Ovary (tissue), 9 donors: ENCODE results near the gene ASCL2. TPM values are rescaled to one million over a fixed set of nuclear protein-coding genes. Genes with fewer than 3 reads are reported as not detected.

ENCODE experiments used
- DNase-seq, 5 donors: peaks; one replicate each; pipeline ENCODE4 v3.0.0-alpha.2; 2019 to 2020
- H3K27ac ChIP-seq, 2 donors: fragments of 200-600 bp; one replicate each; pipeline versions ENCODE4 v1.5.1 to v1.8.0; 2019 to 2022
- H3K27me3 ChIP-seq: fragments of 200-600 bp; one replicate; pipeline ENCODE4 v1.8.0; 2022
- H3K36me3 ChIP-seq: fragments of 200-600 bp; sonication (generic); one replicate; pipeline ENCODE4 v1.5.1; 2019
- H3K4me1 ChIP-seq: one replicate; pipeline ENCODE4 v1.8.1; 2013; ENCODE audit warnings: mild to moderate bottlenecking, moderate library complexity; ENCODE audit not compliant: insufficient read depth
- H3K4me3 ChIP-seq: fragments of 200-600 bp; sonication (generic); one replicate; pipeline ENCODE4 v1.5.1; 2017
- H3K9me3 ChIP-seq, 2 donors: fragments of 200-600 bp in 1 of 2; sonication (generic) in 1 of 2; one replicate each; pipeline versions ENCODE4 v1.5.1 to v1.8.1; 2013 to 2019; ENCODE audit warnings: mild to moderate bottlenecking in 1 of 2, moderate library complexity in 1 of 2
- EP300 ChIP-seq: sonication (generic); formaldehyde crosslinking; IDR thresholded peaks from one replicate; pipeline ENCODE4 v1.6.1; 2017; ENCODE audit warnings: antibody characterized with exemption
- POLR2A ChIP-seq: fragments of 450-650 bp; IDR thresholded peaks from one replicate; pipeline ENCODE4 v1.6.1; 2017; ENCODE audit warnings: antibody characterized with exemption, mild to moderate bottlenecking, moderate library complexity
- WGBS, 3 donors: extraction: QIAGEN DNeasy Blood & Tissue Kit in 1 of 3; methylation state at CpG; one replicate each; pipeline versions ENCODE4 v1.1.5 to v1.1.7; 2013 to 2017; 5-methylcytosine and 5-hydroxymethylcytosine counted together
- intact Hi-C, 4 donors: fragments of 100-400 bp; cut with DNase I; formaldehyde crosslinking; loops; one replicate each; pipeline versions ENCODE4 v1.11.0 to v1.15.1; 2022 to 2023
- polyA plus RNA-seq, 2 donors: library from polyadenylated mRNA; stranded (reverse); fragments of 200-250 nt in 1 of 2; fragments of 350-450 nt in 1 of 2; fragmentation: Illumina TruSeq in 1 of 2; extraction: RNeasy Lipid Tissue Mini Kit (QIAGEN cat#74804) in 1 of 2; gene quantifications; one replicate each; pipeline ENCODE4 v1.2.3, GENCODE V29; 2013 to 2014
- total RNA-seq, 7 donors: library from RNA; depleted of rRNA in 2 of 7; stranded (reverse); fragments of >200 nt in 2 of 7; fragmentation: NEBNext Ultra II Directional in 3 of 7; extraction: Animal tissue kit (Norgen Biotek cat#: 25700) in 3 of 7; gene quantifications; one replicate each; pipeline versions ENCODE4 v1.1.0 to v1.2.4, GENCODE V29; 2016 to 2023
- TF ChIP-seq, protein P1 (sequence below), 3 donors: fragments of 450-650 bp in 2 of 3; fragments of 200-600 bp in 1 of 3; IDR thresholded peaks; one replicate each; pipeline versions ENCODE4 v1.5.1 to v1.8.0; 2016 to 2022; ENCODE audit warnings: antibody characterized with exemption in 3 of 3, mild to moderate bottlenecking in 1 of 3
- donor health status: DM: no; HTN: no; CAD: no; lungs with moderate emphysema.
- donor health status: DM: no; HTN: no; CAD: no.
- donor health status: Bipolar disorder and iron deficiency.
- donor health status: DM: yes; HTN: yes; CAD: no.
- donor health status: DM: no; HTN: no; CAD: no.
- donor health status: DM: yes; HTN: yes; CAD: no.

Gene ASCL2
- total and polyA plus RNA-seq, 9 donors: 0.10 to 1.3 (median 0.24) TPM

DNA sequence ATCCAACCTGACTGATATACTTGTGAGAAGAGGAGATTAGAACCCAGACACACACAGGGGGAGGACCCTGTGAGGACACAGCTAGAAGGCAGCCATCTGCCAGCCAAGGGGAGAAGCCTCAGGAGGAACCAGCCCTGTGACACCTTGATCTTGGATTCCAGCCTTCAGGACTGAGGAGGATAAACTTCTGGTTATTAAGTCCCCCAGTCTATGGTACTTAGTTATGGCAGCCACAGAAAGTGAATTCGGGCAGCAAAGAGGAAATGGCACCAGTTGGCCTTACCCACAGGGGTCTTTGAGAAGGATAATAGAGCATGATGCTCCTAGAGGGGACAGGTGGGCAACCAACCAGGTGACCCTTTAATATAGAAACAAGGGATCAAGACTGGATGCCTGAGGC is 49.4 kb downstream of the ASCL2 start:
- WGBS, 3 donors: 70 to 75% (median 71%) methylated on average over 1 of the region's 1 CpG
- TF ChIP-seq POLR2A (no peak), EP300 (no peak)
- TF ChIP-seq, protein P1, sequence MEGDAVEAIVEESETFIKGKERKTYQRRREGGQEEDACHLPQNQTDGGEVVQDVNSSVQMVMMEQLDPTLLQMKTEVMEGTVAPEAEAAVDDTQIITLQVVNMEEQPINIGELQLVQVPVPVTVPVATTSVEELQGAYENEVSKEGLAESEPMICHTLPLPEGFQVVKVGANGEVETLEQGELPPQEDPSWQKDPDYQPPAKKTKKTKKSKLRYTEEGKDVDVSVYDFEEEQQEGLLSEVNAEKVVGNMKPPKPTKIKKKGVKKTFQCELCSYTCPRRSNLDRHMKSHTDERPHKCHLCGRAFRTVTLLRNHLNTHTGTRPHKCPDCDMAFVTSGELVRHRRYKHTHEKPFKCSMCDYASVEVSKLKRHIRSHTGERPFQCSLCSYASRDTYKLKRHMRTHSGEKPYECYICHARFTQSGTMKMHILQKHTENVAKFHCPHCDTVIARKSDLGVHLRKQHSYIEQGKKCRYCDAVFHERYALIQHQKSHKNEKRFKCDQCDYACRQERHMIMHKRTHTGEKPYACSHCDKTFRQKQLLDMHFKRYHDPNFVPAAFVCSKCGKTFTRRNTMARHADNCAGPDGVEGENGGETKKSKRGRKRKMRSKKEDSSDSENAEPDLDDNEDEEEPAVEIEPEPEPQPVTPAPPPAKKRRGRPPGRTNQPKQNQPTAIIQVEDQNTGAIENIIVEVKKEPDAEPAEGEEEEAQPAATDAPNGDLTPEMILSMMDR (IDR thresholded peaks at IDR 0.05): no peak
- Histone ChIP-seq H3K36me3 (no peaks in the 10 kb centered on the region), H3K4me1 (no peaks in the 10 kb centered on the region), H3K27ac (no peak overlapping the region), H3K4me3 (no peak overlapping the region), H3K27me3 (no peaks in the 10 kb centered on the region), H3K9me3 (no peaks in the 10 kb centered on the region)
- intact Hi-C loops: no loop called here
- DNase-seq: no peak

DNA sequence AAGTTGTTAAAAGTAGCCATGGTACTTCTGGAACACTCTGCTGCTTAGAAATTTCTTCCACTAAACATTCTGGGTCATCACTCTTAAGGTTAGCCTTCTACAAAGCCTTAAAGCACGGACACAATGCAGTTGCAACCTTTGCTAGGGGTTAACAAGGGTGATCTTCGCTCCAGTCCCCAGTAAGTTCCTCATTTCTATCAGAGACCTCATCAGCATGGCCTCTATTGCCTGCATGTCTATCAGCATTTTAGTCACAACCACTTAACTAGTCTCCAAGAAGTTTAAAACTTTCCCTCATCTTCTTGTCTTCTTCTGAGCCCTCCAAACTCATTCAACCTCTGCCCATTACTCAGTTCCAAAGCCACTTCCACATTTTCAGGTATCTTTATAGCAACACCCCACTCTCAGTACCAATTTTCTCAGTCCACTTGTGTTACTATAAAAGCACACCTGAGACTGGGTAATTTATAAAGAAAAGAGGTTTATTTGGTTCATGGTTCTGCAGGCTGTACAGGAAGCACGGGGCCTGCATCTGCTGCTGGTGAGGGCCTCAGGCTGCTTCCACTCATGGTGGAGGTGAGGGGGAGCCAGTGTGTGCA is 50.1 kb downstream of the ASCL2 start:
- 71 to 84% (median 75%) methylated on average over 3 of the region's 3 CpGs for WGBS, 3 donors
- Histone ChIP-seq H3K27me3 (no peaks in the 10 kb centered on the region), H3K9me3 (no peaks in the 10 kb centered on the region), H3K36me3 (no peaks in the 10 kb centered on the region), H3K27ac (no peak overlapping the region), H3K4me3 (no peak overlapping the region), H3K4me1 (no peaks in the 10 kb centered on the region)
- intact Hi-C loops: no loop called here
- no peak for DNase-seq
- TF ChIP-seq, protein P1 (IDR thresholded peaks at IDR 0.05): no peak
- TF ChIP-seq EP300 (no peak), POLR2A (no peak)

DNA sequence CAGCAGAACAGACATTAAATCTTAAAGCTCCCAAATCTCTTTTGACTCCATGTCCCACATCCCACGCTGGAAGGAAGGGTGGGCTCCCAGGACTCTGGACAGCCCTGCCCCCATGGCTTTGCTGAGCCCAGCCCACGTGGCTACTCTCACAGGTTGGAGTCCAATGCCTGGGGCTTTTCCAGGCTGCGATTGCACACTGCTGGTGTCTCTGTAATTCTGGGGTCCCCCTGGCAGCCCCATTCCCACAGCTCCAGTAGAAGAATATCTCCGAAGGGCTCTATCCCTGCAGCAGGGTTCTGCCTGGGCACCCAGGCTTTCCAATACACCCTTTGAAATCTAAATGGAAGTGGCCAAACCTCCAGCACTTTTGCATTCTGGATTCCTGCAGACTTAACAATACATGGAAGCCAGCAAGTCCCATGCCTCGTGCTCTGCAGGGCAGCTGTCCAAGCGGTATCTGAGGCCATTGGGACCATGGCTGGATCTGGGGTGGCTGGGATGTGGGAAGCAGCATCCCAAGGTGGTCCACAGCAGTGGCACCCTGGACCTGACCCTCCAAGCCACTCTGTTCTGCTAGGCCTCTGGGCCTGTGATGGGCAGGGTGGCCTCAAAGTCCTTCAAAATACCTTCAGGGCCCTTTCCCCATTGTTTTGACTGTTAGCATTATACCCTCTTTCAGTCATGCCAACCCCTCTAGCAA is 50.9 kb downstream of the ASCL2 start:
- no peaks in the 10 kb centered on the region for H3K4me1 ChIP-seq
- H3K9me3 ChIP-seq: no peaks in the 10 kb centered on the region
- no peak for TF ChIP-seq EP300
- TF ChIP-seq, protein P1 (IDR thresholded peaks at IDR 0.05): no peak
- no peak for TF ChIP-seq POLR2A
- H3K36me3 ChIP-seq: no peaks in the 10 kb centered on the region
- H3K27ac ChIP-seq: no peak overlapping the region
- H3K4me3 ChIP-seq: no peak overlapping the region
- 73 to 86% (median 74%) methylated on average over 6 of the region's 6 CpGs for WGBS, 3 donors
- peak in 1 of 5 donors; percentile 11 for DNase-seq
- H3K27me3 ChIP-seq: no peaks in the 10 kb centered on the region
- intact Hi-C loops: no loop called here

Other genes starting within 250 kb of the ASCL2 start
- gene IGF2, start 131.2 kb downstream of the ASCL2 start, total RNA-seq: 100 to 1,000 TPM in 5 of 7 donors, 10 to 100 TPM in 2; 21.7 to 412 (median 172) TPM
- gene IGF2, start 131.2 kb downstream of the ASCL2 start, polyA plus RNA-seq: 10 to 100 TPM; 44.2 to 58.6 TPM
- 1 to 10 TPM in 1 of 7 donors, under 1 TPM in 1, not detected in 5; 0.89 to 1.4 TPM for gene INS, start 109.4 kb downstream of the ASCL2 start, total RNA-seq
- gene INS, start 109.4 kb downstream of the ASCL2 start, polyA plus RNA-seq: not detected
- 1 to 10 TPM in 3 of 7 donors, under 1 TPM in 3, not detected in 1; 0.12 to 4.1 (median 0.99) TPM for gene TH, start 98.8 kb downstream of the ASCL2 start, total RNA-seq
- under 1 TPM in 1 of 2 donors, not detected in 1; 0.54 TPM for gene TH, start 98.8 kb downstream of the ASCL2 start, polyA plus RNA-seq
- gene C11orf21, start 31.3 kb upstream of the ASCL2 start, total RNA-seq: under 1 TPM in 5 of 7 donors, not detected in 2; 0.12 to 0.75 (median 0.31) TPM
- under 1 TPM; 0.35 to 0.65 TPM for gene C11orf21, start 31.3 kb upstream of the ASCL2 start, polyA plus RNA-seq
- 1 to 10 TPM in 3 of 7 donors, under 1 TPM in 3, not detected in 1; 0.63 to 3.9 (median 1.3) TPM for gene TSPAN32, start 31.4 kb upstream of the ASCL2 start, total RNA-seq
- 1 to 10 TPM in 1 of 2 donors, not detected in 1; 1.3 TPM for gene TSPAN32, start 31.4 kb upstream of the ASCL2 start, polyA plus RNA-seq
- 100 to 1,000 TPM; 206 to 723 (median 541) TPM for gene CD81, start 106.7 kb upstream of the ASCL2 start, total RNA-seq
- gene CD81, start 106.7 kb upstream of the ASCL2 start, polyA plus RNA-seq: 100 to 1,000 TPM; 365 to 661 TPM
- gene TSSC4, start 130.2 kb upstream of the ASCL2 start, total RNA-seq: 10 to 100 TPM; 37.1 to 73.4 (median 49.4) TPM
- gene TSSC4, start 130.2 kb upstream of the ASCL2 start, polyA plus RNA-seq: 10 to 100 TPM in 1 of 2 donors, 1 to 10 TPM in 1; 1.3 to 41.7 TPM
- under 1 TPM in 2 of 7 donors, not detected in 5; 0.08 to 0.11 TPM for gene TRPM5, start 173.9 kb upstream of the ASCL2 start, total RNA-seq
- under 1 TPM in 1 of 2 donors, not detected in 1; 0.05 TPM for gene TRPM5, start 173.9 kb upstream of the ASCL2 start, polyA plus RNA-seq
- gene KCNQ1, start 174.4 kb upstream of the ASCL2 start, total RNA-seq: 1 to 10 TPM; 1.4 to 9.7 (median 3.8) TPM
- 10 to 100 TPM in 1 of 2 donors, 1 to 10 TPM in 1; 2.5 to 17.2 TPM for gene KCNQ1, start 174.4 kb upstream of the ASCL2 start, polyA plus RNA-seq